Colonic mucosa (tissue), 4 donors: ENCODE data around the gene IDH3G. TPM values are rescaled to one million over a fixed set of nuclear protein-coding genes. Genes with fewer than 3 reads are reported as not detected.

ENCODE experiments used
- DNase-seq: peaks from one replicate; pipeline ENCODE4 v3.0.0-alpha.2; 2020
- H3K27ac ChIP-seq: fragments of 200-600 bp; one replicate; pipeline ENCODE4 v1.8.0; 2021
- H3K27me3 ChIP-seq: fragments of 200-600 bp; one replicate; pipeline ENCODE4 v1.8.0; 2021
- H3K36me3 ChIP-seq: fragments of 200-600 bp; one replicate; pipeline ENCODE4 v1.8.0; 2021
- H3K4me1 ChIP-seq: fragments of 200-600 bp; one replicate; pipeline ENCODE4 v1.8.0; 2021; ENCODE audit warnings: mild to moderate bottlenecking
- H3K4me3 ChIP-seq: fragments of 200-600 bp; one replicate; pipeline ENCODE4 v1.8.0; 2021
- H3K9ac ChIP-seq, 2 donors: one replicate each; pipeline ENCODE4 v1.7.0; 2013; ENCODE audit warnings: control low read depth in 2 of 2, low read depth in 2 of 2, low read length in 2 of 2
- H3K9me3 ChIP-seq: fragments of 200-600 bp; one replicate; pipeline ENCODE4 v1.8.0; 2021
- CTCF ChIP-seq: fragments of 200-600 bp; IDR thresholded peaks from one replicate; pipeline ENCODE4 v1.8.0; 2022; ENCODE audit warnings: antibody characterized with exemption, mild to moderate bottlenecking
- intact Hi-C: fragments of 100-400 bp; cut with DNase I; formaldehyde crosslinking; loops from one replicate; pipeline ENCODE4 v1.14.1; 2022
- total RNA-seq, 2 donors: library from RNA; stranded (reverse); fragmentation: NEBNext Ultra II Directional in 1 of 2; extraction: Animal tissue kit (Norgen Biotek cat#: 25700) in 1 of 2; gene quantifications; one replicate each; pipeline ENCODE4 v1.2.1, GENCODE V29; 2021
- donor health status: healthy.
- donor health status: DM: no; HTN: no; CAD: no.
- donor health status: DM: no; HTN: no; CAD: no.

IDH3G gene
- total RNA-seq, 2 donors from 2014 or later: 80.6 to 92.6 TPM

- DNase-seq: no peak
- Histone ChIP-seq H3K27ac (no peak overlapping the region), H3K36me3 (no peaks in the 10 kb centered on the region), H3K9ac (no peak overlapping the region), H3K4me1 (no peaks in the 10 kb centered on the region), H3K9me3 (no peaks in the 10 kb centered on the region), H3K4me3 (no peak overlapping the region), H3K27me3 (no peaks in the 10 kb centered on the region)
- intact Hi-C loops: no loop called here
- no peak for TF ChIP-seq CTCF
Measured at GRCh38 chrX:153813161-153813560, 19.0 kb upstream of the IDH3G start.

GRCh38 chrX:153812220-153812619 is 18.0 kb upstream of the IDH3G start:
- H3K9ac ChIP-seq: no peak overlapping the region
- no peak for DNase-seq
- intact Hi-C loops: no loop called here
- H3K27me3 ChIP-seq: no peaks in the 10 kb centered on the region
- H3K27ac ChIP-seq: no peak overlapping the region
- H3K9me3 ChIP-seq: no peaks in the 10 kb centered on the region
- no peak for TF ChIP-seq CTCF
- H3K4me3 ChIP-seq: no peak overlapping the region
- no peaks in the 10 kb centered on the region for H3K36me3 ChIP-seq
- H3K4me1 ChIP-seq: no peaks in the 10 kb centered on the region

- TF ChIP-seq CTCF: no peak
- H3K4me3 ChIP-seq: no peak overlapping the region
- H3K27me3 ChIP-seq: no peaks in the 10 kb centered on the region
- H3K9me3 ChIP-seq: no peaks in the 10 kb centered on the region
- no peak overlapping the region for H3K27ac ChIP-seq
- no peaks in the 10 kb centered on the region for H3K4me1 ChIP-seq
- intact Hi-C loops: no loop called here
- no peaks in the 10 kb centered on the region for H3K36me3 ChIP-seq
- no peak for DNase-seq
- H3K9ac ChIP-seq: no peak overlapping the region
Measured at GRCh38 chrX:153807976-153808375, 13.8 kb upstream of the IDH3G start.

- no peak overlapping the region for H3K4me3 ChIP-seq
- no peaks in the 10 kb centered on the region for H3K27me3 ChIP-seq
- no peaks in the 10 kb centered on the region for H3K9me3 ChIP-seq
- H3K36me3 ChIP-seq: no peaks in the 10 kb centered on the region
- no peaks in the 10 kb centered on the region for H3K4me1 ChIP-seq
- DNase-seq: no peak
- no peak overlapping the region for H3K9ac ChIP-seq
- no peak overlapping the region for H3K27ac ChIP-seq
- no peak for TF ChIP-seq CTCF
- intact Hi-C loops: no loop called here
Measured at GRCh38 chrX:153806999-153807575, 12.9 kb upstream of the IDH3G start.

GRCh38 chrX:153805436-153805835 is 11.3 kb upstream of the IDH3G start:
- intact Hi-C loops: no loop called here
- H3K27ac ChIP-seq: no peak overlapping the region
- DNase-seq: no peak

More at GRCh38 chrX:153805436-153805835, 11.3 kb upstream of the IDH3G start:
- H3K9me3 ChIP-seq: no peaks in the 10 kb centered on the region
- no peaks in the 10 kb centered on the region for H3K36me3 ChIP-seq
- H3K27me3 ChIP-seq: no peaks in the 10 kb centered on the region
- H3K9ac ChIP-seq: no peak overlapping the region
- H3K4me1 ChIP-seq: no peaks in the 10 kb centered on the region
- no peak overlapping the region for H3K4me3 ChIP-seq
- no peak for TF ChIP-seq CTCF
